GM19463 (cell line): Measurements from ENCODE around the gene COL12A1.

Experiments
- ATAC-seq: cut with Tn5 transposase; IDR thresholded peaks from one replicate; pipeline ENCODE4 v1.9.1; 2021; ENCODE audit warnings: mild to moderate bottlenecking, moderate library complexity; ENCODE audit not compliant: unreplicated experiment

Gene COL12A1

GRCh38 chr6:75103431-75103830 is 102.4 kb downstream of the COL12A1 start:
- ATAC-seq, result no peak

DNA sequence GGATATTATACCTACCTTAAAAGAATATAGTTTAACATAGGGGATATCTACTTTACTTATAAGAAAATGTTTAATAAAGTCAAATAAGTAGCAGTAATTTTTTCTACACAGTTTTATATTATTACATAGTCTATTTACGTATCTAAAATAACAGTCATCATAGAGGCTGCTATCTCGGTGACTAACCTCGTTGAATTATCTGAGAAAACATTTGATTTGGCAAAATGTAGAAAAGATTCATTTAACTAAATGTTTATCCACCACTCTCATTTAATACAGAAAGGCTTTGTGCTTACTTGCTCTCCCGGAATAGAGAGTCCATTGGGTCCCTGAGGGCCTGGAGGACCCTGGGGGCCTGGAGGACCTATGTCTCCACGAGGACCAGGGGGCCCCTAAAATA is 103.6 kb downstream of the COL12A1 start:
- ATAC-seq, result no peak

GRCh38 chr6:75101896-75102295 is 104.0 kb downstream of the COL12A1 start:
- ATAC-seq, result no peak

GRCh38 chr6:75098709-75099108 is 107.1 kb downstream of the COL12A1 start:
- ATAC-seq, result no peak

DNA sequence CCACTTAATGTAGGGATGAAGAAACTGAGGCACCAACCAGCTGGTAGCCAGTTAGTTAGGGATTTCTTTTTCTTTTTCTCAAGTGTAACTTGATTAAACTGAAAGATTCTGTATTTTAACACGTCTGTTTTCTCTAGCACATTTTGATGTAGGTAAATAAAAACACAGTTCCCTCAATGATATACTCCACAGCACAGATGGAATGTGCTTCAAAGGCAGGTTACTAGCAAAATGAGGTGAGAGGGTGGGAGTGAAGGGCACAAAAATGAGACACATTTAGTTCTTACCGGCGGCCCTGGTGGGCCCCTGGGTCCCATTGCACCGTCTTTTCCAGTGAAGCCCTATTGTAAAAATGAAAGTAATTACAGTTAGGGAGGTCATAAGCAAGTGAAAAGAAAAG is 108.9 kb downstream of the COL12A1 start:
- no peak for ATAC-seq

GRCh38 chr6:75094614-75095200 is 111.1 kb downstream of the COL12A1 start:
- ATAC-seq, result no peak

- ATAC-seq, result no peak
These were observed 114.2 kb downstream of the COL12A1 start for GRCh38 chr6:75091467-75092190.

GRCh38 chr6:75090576-75090975 is 115.3 kb downstream of the COL12A1 start:
- no peak for ATAC-seq

DNA sequence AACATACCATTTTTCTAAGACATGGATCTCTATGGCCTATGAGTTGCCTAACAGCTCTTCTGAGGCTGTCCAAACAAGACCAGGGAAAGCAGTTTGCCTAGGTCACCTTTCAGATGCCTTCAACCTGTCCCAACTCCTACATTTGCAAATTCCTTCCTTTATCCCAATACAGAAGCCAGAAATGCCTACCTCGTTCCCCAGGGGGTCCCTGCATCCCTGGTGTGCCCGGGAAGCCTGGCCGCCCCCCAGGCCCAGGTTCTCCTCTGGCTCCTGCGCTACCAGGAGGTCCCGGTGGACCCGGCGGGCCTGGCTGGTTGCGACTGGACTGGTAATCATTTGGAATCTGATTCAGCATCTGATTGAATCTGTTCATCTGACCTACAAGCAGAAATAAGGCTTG is 115.9 kb downstream of the COL12A1 start:
- no peak for ATAC-seq

GRCh38 chr6:75089151-75089897 is 116.5 kb downstream of the COL12A1 start:
- ATAC-seq, result no peak

DNA sequence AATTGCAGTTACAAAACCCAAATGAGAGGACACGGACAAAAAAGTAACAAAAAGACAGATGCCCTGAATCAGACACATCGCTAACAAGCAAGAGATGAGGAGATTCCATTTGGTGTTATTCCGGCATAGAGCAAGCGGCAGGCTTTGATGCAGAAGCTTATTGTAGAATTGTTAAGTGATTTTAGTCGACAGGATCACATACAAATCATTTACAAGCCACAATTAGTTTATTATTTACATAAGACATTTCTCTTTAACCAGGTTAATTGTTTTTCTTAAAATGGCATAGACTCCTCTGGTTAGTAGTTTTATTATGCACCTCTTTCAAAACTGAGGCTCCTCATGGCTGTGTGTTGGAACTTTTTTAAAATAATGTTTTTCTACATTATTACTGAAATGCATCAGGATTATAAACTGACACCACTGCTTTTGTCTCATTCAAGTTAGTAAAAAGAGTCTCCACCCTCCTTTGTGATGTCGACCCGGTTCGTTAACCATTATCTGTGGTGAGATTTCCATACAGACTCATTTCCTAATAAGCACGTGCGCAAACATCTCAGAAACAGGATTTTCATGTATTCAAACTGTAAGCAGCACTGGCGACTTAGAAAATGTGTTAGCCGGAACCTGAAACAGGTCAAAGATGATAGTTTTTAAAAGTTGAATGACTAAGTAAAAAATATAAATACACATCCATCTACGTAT is 119.8 kb downstream of the COL12A1 start:
- ATAC-seq, result no peak

DNA sequence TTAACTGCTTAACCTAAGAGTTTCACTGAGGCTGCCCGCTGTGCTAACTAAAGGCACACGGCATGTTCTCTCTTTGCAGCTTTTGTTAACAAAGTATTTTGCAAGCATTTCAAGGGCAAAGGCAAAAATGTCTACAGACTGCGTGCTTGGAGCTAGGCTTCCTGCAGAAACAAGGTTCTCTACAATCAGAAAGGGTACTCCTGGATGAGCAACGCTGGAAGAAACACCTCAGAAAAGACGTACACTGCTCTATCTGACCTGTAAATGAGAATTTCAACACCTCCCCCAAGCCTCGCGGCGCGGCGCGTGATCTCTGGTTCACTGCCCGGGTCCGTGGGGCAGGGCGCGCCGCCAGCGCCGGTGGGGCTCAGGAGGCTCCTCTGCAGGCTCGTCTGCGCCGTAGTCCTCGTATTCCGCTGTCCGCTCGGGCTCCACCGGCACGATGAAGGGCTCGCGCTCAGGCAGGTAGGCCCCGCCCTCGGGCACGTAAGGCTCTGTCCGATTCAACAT is 120.9 kb downstream of the COL12A1 start:
- no peak for ATAC-seq

DNA sequence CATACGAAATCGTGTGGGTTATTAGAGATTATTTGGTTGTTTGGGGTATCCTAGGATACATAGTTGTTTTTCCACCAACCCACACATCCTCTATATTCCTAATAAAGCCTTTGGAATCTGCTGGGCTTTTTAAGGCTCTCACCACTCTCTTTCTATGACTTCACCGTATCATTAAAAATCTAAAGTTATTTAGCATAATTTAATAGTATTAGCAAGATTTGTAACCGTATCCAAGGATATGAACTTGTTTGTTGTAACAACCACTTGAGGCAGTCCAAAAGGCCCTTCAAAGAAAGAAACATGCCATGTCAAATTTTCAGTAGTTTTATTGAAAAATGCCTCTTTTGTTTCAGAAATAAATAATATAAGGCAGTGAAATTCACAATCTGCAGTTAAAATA is 121.8 kb downstream of the COL12A1 start:
- ATAC-seq, result no peak

DNA sequence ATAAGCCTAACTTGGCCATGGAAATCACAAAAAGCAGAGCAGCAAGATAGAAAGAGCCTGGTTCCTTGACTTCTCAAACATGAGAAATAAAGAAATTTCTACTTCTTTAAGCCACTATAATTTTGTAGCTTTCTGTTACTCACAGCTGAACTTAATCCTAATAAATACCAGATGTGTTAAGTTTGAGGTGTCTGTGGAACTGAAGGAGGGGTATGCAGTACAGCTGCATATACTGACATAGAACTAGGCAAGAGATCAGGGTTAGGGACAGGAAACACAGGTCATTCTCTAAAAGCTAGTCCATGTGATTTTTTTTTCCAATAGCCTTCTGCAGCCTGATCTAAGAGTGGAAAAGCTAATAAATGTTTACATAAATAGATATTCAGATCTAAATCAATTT is 123.9 kb downstream of the COL12A1 start:
- ATAC-seq, result no peak

- ATAC-seq, result no peak
These were observed 124.8 kb downstream of the COL12A1 start for GRCh38 chr6:75081047-75081446.

- no peak for ATAC-seq
These were observed 126.3 kb downstream of the COL12A1 start for GRCh38 chr6:75079589-75079988.

DNA sequence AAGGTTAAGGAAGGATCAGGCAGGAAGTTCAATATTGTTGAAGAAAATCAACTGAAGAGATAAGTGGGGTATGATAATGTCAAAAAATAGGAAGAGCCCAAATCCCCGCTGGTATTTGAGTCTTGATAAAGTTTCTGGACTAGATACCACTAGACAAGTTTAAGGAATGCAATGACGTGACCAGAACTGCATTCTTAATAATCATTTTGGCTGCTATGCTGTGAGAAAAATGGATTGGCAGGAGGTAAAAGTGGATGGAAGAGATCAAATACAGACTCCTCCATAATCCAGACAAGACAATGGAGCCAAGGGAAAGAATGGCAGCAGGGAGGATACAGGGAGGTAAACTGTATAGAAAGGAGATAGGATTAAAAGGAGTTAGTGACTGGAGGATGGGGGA is 128.2 kb downstream of the COL12A1 start:
- no peak for ATAC-seq

DNA sequence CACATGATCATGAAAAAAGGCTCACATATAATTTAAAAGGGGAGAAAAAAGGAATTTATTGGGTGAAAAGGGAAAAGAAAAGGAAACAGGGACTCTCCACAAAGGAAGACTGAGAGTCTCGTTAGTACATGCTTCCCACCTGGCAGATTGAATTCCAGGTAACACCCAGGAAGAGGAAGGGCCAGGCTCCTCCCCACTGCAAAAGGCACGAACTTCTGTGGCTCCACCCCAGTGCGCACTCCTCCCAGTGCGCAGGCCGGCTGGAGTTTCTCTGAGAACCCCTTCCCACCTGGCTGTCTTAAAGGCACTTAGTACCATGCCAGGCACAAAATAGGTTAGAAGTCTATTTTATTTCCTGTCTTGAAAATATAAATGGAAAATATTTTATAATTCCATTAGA is 129.8 kb downstream of the COL12A1 start:
- ATAC-seq, result no peak

DNA sequence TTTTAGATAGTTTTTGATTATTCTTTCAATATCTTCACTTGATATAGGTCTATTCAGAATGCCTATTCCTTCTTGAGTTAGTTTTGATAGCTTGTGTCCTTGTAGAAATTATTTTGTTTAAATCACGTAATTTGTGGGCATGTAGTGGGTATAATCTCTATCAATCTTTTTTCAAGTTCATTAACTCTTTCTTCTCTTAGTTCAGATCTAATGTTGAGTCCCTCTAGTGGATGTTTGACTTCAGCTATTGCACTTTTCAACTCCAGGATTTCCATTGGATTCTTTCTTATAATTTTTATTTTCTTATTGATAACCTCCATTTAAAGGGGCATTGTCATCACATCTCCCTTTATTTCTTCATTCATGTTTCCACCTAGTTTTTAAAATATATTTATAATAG is 135.6 kb downstream of the COL12A1 start:
- no peak for ATAC-seq

DNA sequence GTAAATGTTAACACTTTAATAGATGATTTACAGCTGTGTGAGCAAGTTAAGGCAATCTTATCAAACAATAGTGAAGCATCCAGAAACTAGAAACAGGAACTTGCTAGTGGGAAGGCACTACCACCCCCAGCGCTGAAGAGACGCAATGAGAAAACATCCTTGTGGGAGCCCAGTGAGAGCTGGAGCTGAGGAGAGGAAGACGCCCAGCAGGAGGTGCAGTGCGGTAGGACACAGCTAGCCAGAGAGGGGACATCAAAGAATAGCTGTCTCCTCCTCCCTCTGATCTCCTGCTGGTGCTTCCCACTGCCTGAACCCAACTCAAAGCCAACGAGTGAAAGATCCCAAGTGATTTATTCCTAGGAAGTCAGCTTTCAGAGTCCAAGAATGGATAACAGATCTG is 140.3 kb downstream of the COL12A1 start:
- ATAC-seq, result no peak

DNA sequence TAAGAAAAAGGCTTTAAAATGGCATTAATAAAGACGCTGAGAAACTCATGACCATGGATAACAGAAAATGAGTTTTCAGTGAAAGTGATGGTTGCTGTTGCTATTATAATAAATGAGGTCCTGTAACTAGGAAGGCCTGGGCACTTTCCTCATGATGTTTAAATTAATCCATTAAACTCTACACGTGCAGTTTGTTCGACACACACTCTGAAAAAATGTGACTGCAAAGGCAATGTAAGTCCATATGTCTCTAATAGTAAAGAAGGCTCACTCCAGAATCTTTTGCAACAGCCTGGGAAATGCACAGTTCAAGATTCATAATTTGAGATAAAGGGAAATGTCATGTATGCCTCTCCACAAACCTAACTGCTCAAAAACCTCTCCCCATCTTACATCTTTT is 153.4 kb downstream of the COL12A1 start:
- ATAC-seq, result no peak
